Measurements from ENCODE around the gene PIKFYVE. TPM values are rescaled to one million over a fixed set of nuclear protein-coding genes. Genes with fewer than 3 reads are reported as not detected.

Gene PIKFYVE
- total RNA-seq, 1 experiment from 2014 or later = 27.2 TPM

DNA sequence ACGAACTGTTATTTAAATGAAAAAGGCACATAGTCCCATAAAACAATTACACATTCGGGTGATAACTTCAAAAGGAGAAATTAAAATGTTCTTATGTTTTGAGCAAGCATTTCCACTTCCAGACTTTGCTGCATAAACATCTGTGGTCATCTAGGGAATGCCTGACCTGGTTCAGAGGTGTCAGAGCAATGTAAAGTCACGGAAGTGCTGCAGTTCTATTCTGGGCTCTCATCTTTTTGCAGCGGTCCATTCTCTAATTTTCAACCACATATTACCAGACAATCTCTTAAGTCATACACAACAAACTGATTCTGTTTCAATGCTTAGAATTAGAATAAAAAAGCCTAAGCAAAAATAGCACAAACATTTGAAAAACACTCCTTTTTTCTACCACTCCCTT lies 118.6 kb downstream of the PIKFYVE start:
- no peak overlapping the region for H2AFZ ChIP-seq (ENCODE audit: low read length)
- H3K79me1 ChIP-seq (ENCODE audit: insufficient read depth, low read depth, low read length, poor library complexity, severe bottlenecking) = no peaks in the 10 kb centered on the region
- no CpG with 5 or more reads among the region's 4 CpGs for WGBS (ENCODE audit: extremely low coverage, insufficient read length, low lambda C conversion rate)
- no peak overlapping the region for H4K5ac ChIP-seq (ENCODE audit: insufficient read length, low read depth, low read length)
- no peak overlapping the region for H4K8ac ChIP-seq (replicated peaks; ENCODE audit: insufficient read length, low read depth, low read length)
- H3K4ac ChIP-seq (ENCODE audit: low read depth, low read length) = no peak overlapping the region
- H3K9ac ChIP-seq (ENCODE audit: extremely low read depth, insufficient read length, low read length) = no peak overlapping the region
- no peak overlapping the region for H3K4me2 ChIP-seq (ENCODE audit: insufficient read depth, insufficient read length, low read length)
- H3K4me3 Mint-ChIP-seq = no peak overlapping the region
- no peak overlapping the region for H3K27ac Mint-ChIP-seq
- TF ChIP-seq CTCF (conservative IDR thresholded peaks at IDR 0.05) = no peak
- H4K20me1 ChIP-seq (ENCODE audit: control insufficient read depth, insufficient read depth, insufficient read length) = no peaks in the 10 kb centered on the region
- no peak overlapping the region for H3K27ac ChIP-seq (ENCODE audit: insufficient read length, low read depth, low read length)
- H3K9me3 ChIP-seq (ENCODE audit: control insufficient read depth, low read depth, low read length) = no peaks in the 10 kb centered on the region
- H2BK5ac ChIP-seq (ENCODE audit: insufficient read length, low read length) = no peak overlapping the region
- no peak overlapping the region for H2BK12ac ChIP-seq (ENCODE audit: insufficient read length, low read depth, low read length)
- no peaks in the 10 kb centered on the region for H3K4me1 Mint-ChIP-seq
- H3K79me2 ChIP-seq (ENCODE audit: insufficient read depth, low read length) = no peaks in the 10 kb centered on the region
- H2AK5ac ChIP-seq (ENCODE audit: insufficient read length, low read length) = no peak overlapping the region
- no peaks in the 10 kb centered on the region for H3K23me2 ChIP-seq (ENCODE audit: insufficient read length, low read depth, low read length, poor library complexity, severe bottlenecking)
- no peak overlapping the region for H2BK20ac ChIP-seq (ENCODE audit: low read depth, low read length, poor library complexity, severe bottlenecking)
- no peak overlapping the region for H3K23ac ChIP-seq (ENCODE audit: insufficient read length, low read depth, low read length)
- DNase-seq = no peak
- H3K9me3 Mint-ChIP-seq = no peaks in the 10 kb centered on the region
- no peak overlapping the region for H3K14ac ChIP-seq (ENCODE audit: insufficient read depth, low read length)
- H3K27me3 Mint-ChIP-seq (ENCODE audit: low read depth) = peaks cover 7% of the 10 kb centered on the region
- H3K56ac ChIP-seq (ENCODE audit: insufficient read length, low read depth, low read length) = no peak overlapping the region
- no peak overlapping the region for H4K91ac ChIP-seq (ENCODE audit: insufficient read length, low read depth, low read length)
- no peak overlapping the region for H2BK15ac ChIP-seq (ENCODE audit: low read depth, low read length)
- no peak overlapping the region for H3T11ph ChIP-seq (ENCODE audit: low read length)
- H2BK120ac ChIP-seq (ENCODE audit: low read depth, low read length, poor library complexity, severe bottlenecking) = no peak overlapping the region
- H3K36me3 Mint-ChIP-seq (ENCODE audit: insufficient read depth in 1 of 3, low read depth in 3 of 3) = peaks cover 0 to 4% (median 0%) of the 10 kb centered on the region in 3 experiments; a peak in 1 of 7 replicates
- no peaks in the 10 kb centered on the region for H3K27me3 ChIP-seq (ENCODE audit: insufficient read depth, low read length)
- no peaks in the 10 kb centered on the region for H3K4me1 ChIP-seq (ENCODE audit: insufficient read depth, low read length)
- no peak overlapping the region for H3K18ac ChIP-seq (ENCODE audit: insufficient read length, low read depth, low read length)
